Measurements from ENCODE around the gene CDH13. TPM values are rescaled to one million over a fixed set of nuclear protein-coding genes. Genes with fewer than 3 reads are reported as not detected.

Gene CDH13
- total RNA-seq, 3 donors from 2014 or later = 4.9 to 11.2 (median 9.8) TPM

DNA sequence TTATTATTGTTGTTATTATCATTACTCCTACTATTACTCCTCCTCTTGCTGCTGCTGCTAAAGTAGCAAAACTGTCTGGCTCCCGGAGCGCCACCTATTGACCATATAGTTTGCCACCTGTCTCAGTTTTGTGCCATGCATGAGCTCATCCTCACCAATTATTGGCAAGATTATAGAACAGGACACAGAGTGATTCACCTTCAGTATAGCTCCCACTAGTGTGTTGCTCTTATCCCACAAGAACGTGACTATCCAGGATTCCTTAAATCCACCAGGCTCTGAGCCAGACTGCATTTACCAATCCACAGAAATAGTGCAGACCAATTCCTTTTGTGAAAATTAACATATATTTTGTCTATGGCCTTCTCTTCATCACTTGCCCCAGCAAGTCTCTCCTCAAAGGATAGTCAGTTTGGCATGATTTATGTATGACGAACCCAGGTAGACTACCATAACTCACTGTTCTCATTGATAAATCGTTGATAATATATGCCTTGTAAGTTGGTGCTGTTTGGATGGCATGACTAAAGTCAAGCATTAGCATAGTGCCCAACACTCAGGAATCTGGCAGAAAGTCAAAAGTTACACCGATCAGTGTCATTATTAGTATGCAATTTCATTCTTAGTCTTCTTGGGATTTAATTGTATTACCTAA is 775.5 kb downstream of the CDH13 start:
- intact Hi-C loops (cut with DNase I, micrococcal nuclease) = no loop called here
- Histone ChIP-seq H3K4me3 (no peak overlapping the region), H3K36me3 (ENCODE audit: low read depth) (no peaks in the 10 kb centered on the region), H3K9me3 (no peaks in the 10 kb centered on the region), H3K4me1 (ENCODE audit: low read depth) (no peaks in the 10 kb centered on the region)
- TF ChIP-seq, protein P1, sequence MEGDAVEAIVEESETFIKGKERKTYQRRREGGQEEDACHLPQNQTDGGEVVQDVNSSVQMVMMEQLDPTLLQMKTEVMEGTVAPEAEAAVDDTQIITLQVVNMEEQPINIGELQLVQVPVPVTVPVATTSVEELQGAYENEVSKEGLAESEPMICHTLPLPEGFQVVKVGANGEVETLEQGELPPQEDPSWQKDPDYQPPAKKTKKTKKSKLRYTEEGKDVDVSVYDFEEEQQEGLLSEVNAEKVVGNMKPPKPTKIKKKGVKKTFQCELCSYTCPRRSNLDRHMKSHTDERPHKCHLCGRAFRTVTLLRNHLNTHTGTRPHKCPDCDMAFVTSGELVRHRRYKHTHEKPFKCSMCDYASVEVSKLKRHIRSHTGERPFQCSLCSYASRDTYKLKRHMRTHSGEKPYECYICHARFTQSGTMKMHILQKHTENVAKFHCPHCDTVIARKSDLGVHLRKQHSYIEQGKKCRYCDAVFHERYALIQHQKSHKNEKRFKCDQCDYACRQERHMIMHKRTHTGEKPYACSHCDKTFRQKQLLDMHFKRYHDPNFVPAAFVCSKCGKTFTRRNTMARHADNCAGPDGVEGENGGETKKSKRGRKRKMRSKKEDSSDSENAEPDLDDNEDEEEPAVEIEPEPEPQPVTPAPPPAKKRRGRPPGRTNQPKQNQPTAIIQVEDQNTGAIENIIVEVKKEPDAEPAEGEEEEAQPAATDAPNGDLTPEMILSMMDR (IDR thresholded peaks at IDR 0.05) = no peak
- DNase-seq = no peak
- ATAC-seq = no peak

DNA sequence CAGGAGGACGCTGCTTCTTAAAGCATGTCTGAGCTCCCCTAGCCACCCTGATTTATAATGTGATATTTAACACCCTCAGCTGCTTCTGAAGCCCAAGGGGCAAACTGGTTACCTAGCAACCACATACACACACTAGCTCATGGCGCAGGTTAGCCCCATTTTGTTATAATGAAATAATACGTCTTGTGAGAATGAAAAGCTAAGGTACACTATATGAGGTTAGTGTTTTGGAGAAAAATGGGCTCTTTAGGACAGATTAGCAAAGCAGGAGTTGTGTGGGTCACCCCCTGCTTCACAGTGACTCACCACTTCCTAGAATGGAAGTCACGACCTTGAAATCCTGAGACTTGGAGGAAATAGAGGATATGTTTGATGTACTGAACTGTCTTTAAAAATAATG is 776.2 kb downstream of the CDH13 start:
- TF ChIP-seq, protein P1 (IDR thresholded peaks at IDR 0.05) = no peak

DNA sequence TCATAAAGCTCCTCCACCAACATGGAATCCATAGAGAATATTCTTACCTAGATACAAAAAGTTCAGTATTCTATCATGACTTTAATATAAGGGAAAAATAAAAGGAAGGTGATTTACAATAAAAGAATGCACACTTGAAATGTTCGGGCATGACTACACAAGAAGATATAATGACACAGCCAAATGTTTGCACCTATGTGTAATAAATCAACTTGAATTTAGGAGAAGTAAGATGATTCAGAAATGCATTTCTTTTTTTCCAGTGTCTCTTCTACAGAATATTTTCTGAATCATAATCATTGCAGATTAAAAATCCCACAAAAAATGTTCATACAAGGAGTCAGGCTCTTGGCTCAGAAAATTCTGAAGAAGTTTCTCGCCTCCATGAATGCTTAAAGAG is 777.0 kb downstream of the CDH13 start:
- TF ChIP-seq, protein P1 (IDR thresholded peaks at IDR 0.05) = no peak
- Histone ChIP-seq H3K4me1 (ENCODE audit: low read depth) (no peaks in the 10 kb centered on the region), H3K9me3 (no peaks in the 10 kb centered on the region), H3K4me3 (no peak overlapping the region), H3K36me3 (ENCODE audit: low read depth) (no peaks in the 10 kb centered on the region)
- ATAC-seq (no peak), DNase-seq (no peak)
- intact Hi-C loops (cut with DNase I, micrococcal nuclease) = no loop called here

More for the DNA sequence above, 776.2 kb downstream of the CDH13 start:
- intact Hi-C loops (cut with DNase I, micrococcal nuclease) = no loop called here
- Histone ChIP-seq H3K9me3 (no peaks in the 10 kb centered on the region), H3K4me1 (ENCODE audit: low read depth) (no peaks in the 10 kb centered on the region), H3K36me3 (ENCODE audit: low read depth) (no peaks in the 10 kb centered on the region), H3K4me3 (no peak overlapping the region)
- no peak for DNase-seq
- no peak for ATAC-seq

DNA sequence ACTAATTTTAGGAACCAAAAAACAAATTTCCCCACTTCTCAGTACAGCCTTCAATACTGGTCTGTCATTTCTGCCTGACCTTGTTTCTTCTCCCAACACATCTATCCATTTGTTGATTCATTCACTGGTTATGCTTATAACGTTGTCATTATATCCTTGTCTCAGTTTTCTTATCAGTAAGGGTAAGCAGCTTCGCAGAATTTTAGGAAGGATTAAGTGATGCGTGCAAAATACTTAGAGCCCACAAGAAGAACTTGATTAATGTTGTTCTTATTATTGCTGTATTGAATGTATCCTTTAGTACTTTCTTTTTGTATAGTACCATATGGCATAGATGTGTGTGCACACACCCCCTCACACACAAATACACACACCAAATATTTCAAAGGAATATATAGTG is 777.5 kb downstream of the CDH13 start:
- DNase-seq (no peak), ATAC-seq (no peak)
- H3K4me1 ChIP-seq (ENCODE audit: low read depth) = no peaks in the 10 kb centered on the region
- no peaks in the 10 kb centered on the region for H3K36me3 ChIP-seq (ENCODE audit: low read depth)
- no peak overlapping the region for H3K4me3 ChIP-seq
- no peaks in the 10 kb centered on the region for H3K9me3 ChIP-seq
- intact Hi-C loops (cut with DNase I, micrococcal nuclease) = no loop called here
- TF ChIP-seq, protein P1 (IDR thresholded peaks at IDR 0.05) = no peak

DNA sequence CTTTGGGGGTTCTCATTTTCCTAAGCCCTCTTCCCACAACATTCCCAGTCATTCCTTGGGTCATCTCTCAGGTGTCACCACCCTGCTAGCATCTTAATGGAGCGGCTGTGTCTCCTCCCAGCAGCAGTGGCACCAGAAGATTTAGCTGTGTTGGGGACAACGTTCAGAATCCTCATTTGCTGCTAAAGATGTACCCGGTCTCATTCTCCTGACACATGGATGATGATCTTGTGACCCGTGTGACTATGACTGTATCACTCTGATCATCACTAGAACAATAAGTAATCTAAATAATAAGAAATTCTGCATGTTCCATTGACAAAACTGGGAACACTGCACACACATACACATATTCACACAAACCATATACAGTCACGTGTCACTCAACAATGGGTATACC is 781.2 kb downstream of the CDH13 start:
- no peaks in the 10 kb centered on the region for H3K4me1 ChIP-seq (ENCODE audit: low read depth)
- H3K9me3 ChIP-seq = no peaks in the 10 kb centered on the region
- no peak overlapping the region for H3K4me3 ChIP-seq
- DNase-seq (no peak), ATAC-seq (no peak)
- TF ChIP-seq, protein P1 (IDR thresholded peaks at IDR 0.05) = no peak
- intact Hi-C loops (cut with DNase I, micrococcal nuclease) = no loop called here
- H3K36me3 ChIP-seq (ENCODE audit: low read depth) = no peaks in the 10 kb centered on the region

DNA sequence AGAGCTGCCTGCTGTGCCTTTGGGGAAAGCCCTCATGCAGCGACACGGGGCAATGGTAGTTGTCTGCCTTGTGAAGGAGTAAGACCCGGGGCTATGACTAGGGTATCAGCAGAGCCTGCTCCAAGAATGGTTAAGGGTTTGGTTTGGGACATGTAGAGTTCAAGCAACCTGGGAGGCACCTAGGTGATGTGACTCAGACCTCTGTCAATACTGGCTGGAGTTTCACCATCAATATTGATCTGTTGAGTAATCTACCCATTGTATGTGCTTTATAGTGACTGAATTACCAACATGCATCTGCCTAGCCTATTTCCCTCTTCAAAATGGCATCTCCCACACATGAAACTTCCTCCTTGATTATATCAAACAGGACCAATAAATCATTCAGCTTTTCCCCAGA is 782.6 kb downstream of the CDH13 start:
- TF ChIP-seq, protein P1 (IDR thresholded peaks at IDR 0.05) = no peak
- intact Hi-C loops (cut with DNase I, micrococcal nuclease) = no loop called here
- ATAC-seq (no peak), DNase-seq (no peak)
- Histone ChIP-seq H3K36me3 (ENCODE audit: low read depth) (no peaks in the 10 kb centered on the region), H3K4me1 (ENCODE audit: low read depth) (no peaks in the 10 kb centered on the region), H3K9me3 (no peaks in the 10 kb centered on the region), H3K4me3 (no peak overlapping the region)

Measured in mucosa of descending colon (tissue), 3 donors.